Uterus (tissue), 2 donors: ENCODE data around the gene RIMS4.

Experiments
- POLR2A ChIP-seq, 2 donors: fragments of 450-650 bp; IDR thresholded peaks; one replicate each; pipeline ENCODE4 v1.6.1; 2016; ENCODE audit warnings: antibody characterized with exemption in 2 of 2, mild to moderate bottlenecking in 1 of 2, moderate library complexity in 1 of 2
- TF ChIP-seq, protein P1 (sequence below), 4 experiments: fragments of 200-600 bp in 2 of 4; fragments of 450-650 bp in 2 of 4; sonication (generic) in 2 of 4; IDR thresholded peaks; one replicate each; pipeline ENCODE4 v1.5.1; 2016 to 2019; ENCODE audit warnings: antibody characterized with exemption in 4 of 4, mild to moderate bottlenecking in 2 of 4, moderate library complexity in 1 of 4

DNA sequence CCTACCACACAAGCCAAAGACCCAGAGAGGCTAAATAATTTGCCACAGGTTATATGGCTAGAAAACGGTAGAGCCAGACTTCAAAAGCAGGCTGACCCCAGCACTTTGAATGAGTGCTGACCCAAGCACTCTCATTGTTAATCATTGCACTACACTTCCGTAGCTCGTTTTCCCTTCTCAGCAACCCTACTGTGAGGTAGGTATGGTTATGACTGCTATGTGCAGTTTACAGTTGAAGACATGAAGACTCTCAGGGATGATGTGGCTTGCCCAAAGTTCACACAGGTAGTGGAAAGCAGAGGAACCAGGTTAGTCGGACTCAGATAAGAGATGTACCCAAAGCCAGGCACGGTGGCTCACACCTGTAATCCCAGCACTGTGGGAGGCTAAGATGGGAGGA is 33.5 kb upstream of the RIMS4 start:
- TF ChIP-seq, protein P1, sequence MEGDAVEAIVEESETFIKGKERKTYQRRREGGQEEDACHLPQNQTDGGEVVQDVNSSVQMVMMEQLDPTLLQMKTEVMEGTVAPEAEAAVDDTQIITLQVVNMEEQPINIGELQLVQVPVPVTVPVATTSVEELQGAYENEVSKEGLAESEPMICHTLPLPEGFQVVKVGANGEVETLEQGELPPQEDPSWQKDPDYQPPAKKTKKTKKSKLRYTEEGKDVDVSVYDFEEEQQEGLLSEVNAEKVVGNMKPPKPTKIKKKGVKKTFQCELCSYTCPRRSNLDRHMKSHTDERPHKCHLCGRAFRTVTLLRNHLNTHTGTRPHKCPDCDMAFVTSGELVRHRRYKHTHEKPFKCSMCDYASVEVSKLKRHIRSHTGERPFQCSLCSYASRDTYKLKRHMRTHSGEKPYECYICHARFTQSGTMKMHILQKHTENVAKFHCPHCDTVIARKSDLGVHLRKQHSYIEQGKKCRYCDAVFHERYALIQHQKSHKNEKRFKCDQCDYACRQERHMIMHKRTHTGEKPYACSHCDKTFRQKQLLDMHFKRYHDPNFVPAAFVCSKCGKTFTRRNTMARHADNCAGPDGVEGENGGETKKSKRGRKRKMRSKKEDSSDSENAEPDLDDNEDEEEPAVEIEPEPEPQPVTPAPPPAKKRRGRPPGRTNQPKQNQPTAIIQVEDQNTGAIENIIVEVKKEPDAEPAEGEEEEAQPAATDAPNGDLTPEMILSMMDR (IDR thresholded peaks at IDR 0.05): no peak
- TF ChIP-seq POLR2A (IDR thresholded peaks at IDR 0.05): no peak
